Fibroblast of lung (primary cell): Measurements from ENCODE around the gene FIS1.

Experiments
- CTCF ChIP-seq, 2 donors: IDR thresholded peaks in 1 of 2; conservative IDR thresholded peaks in 1 of 2; 1 replicate in 1 of 2; 2 replicates in 1 of 2; pipeline ENCODE4 v1.5.1; 2011 to 2012; ENCODE audit warnings: low read length in 2 of 2, control low read depth in 1 of 2, inconsistent platforms in 1 of 2, low read depth in 1 of 2, mild to moderate bottlenecking in 1 of 2
- EZH2 ChIP-seq: IDR thresholded peaks from 2 replicates; pipeline ENCODE4 v1.5.1; 2012; ENCODE audit warnings: low read length, control low read depth, mild to moderate bottlenecking; ENCODE audit errors: missing control alignments

- TF ChIP-seq CTCF (conservative IDR thresholded peaks at IDR 0.05 in 1 of 2, IDR thresholded peaks at IDR 0.05 in 1 of 2; ENCODE audit: low read depth in 1 of 2, low read length in 2 of 2), result no peak
- no peak for TF ChIP-seq EZH2
Measured at GRCh38 chr7:101220295-101220694, 24.6 kb downstream of the FIS1 start.
